Pulmonary artery endothelial cell (primary cell): ENCODE measurements around the gene CYP46A1. TPM values are rescaled to one million over a fixed set of nuclear protein-coding genes. Genes with fewer than 3 reads are reported as not detected.
"Not testable (repeated sequence)": the region's sequence is repeated elsewhere in the genome, so short reads cannot be mapped to it uniquely, and the experiment has no call there.

ENCODE experiments used
- DNase-seq: peaks from one replicate; pipeline ENCODE4 v3.0.0-alpha.2; 2011; ENCODE audit warnings: low read depth, low spot score
- total RNA-seq: library from RNA; depleted of rRNA; stranded (reverse); fragments of >200 nt; gene quantifications from 2 replicates; pipeline ENCODE4 v1.2.3, GENCODE V29; 2014

CYP46A1 gene
- under 0.01 and 0.07 TPM in 2 replicates for total RNA-seq

GRCh38 chr14:99683619-99684409, at the start of gene CYP46A1:
CYP46A1 (plus strand) TSS chr14:99684298; CDS start chr14:99684418, 120 bp downstream.
- DNase-seq: peak; percentile 98

- no peak for DNase-seq
Observed at GRCh38 chr14:99634443-99634842, 49.7 kb upstream of the CYP46A1 start.

- no peak for DNase-seq
Observed at GRCh38 chr14:99635116-99635515, 49.0 kb upstream of the CYP46A1 start.

GRCh38 chr14:99636487-99636886, 47.6 kb upstream of the CYP46A1 start:
- no peak for DNase-seq

- no peak for DNase-seq
Observed at GRCh38 chr14:99637624-99638023, 46.5 kb upstream of the CYP46A1 start.

GRCh38 chr14:99642771-99643170, 41.3 kb upstream of the CYP46A1 start:
- not testable (repeated sequence) for DNase-seq

- DNase-seq: no peak
Observed at GRCh38 chr14:99643343-99643742, 40.8 kb upstream of the CYP46A1 start.

GRCh38 chr14:99644035-99644587, 40.0 kb upstream of the CYP46A1 start:
- DNase-seq: no peak

GRCh38 chr14:99644723-99645544, 39.2 kb upstream of the CYP46A1 start, which contains the start of gene HHIPL1:
HHIPL1 (plus strand) TSS chr14:99645129; CDS start chr14:99645208, 79 bp downstream.
- DNase-seq: no peak

GRCh38 chr14:99645545-99646505, 38.3 kb upstream of the CYP46A1 start:
- no peak for DNase-seq

GRCh38 chr14:99647411-99647810, 36.7 kb upstream of the CYP46A1 start:
- DNase-seq: no peak

GRCh38 chr14:99648027-99648784, 35.9 kb upstream of the CYP46A1 start:
- no peak for DNase-seq

- DNase-seq: no peak
Observed at GRCh38 chr14:99649219-99649618, 34.9 kb upstream of the CYP46A1 start.

GRCh38 chr14:99649643-99650042, 34.5 kb upstream of the CYP46A1 start:
- DNase-seq: no peak

- no peak for DNase-seq
Observed at GRCh38 chr14:99650189-99650588, 33.9 kb upstream of the CYP46A1 start.

GRCh38 chr14:99651953-99652746, 31.9 kb upstream of the CYP46A1 start:
- DNase-seq: no peak

GRCh38 chr14:99654235-99654985, 29.7 kb upstream of the CYP46A1 start:
- no peak for DNase-seq

- DNase-seq: no peak
Observed at GRCh38 chr14:99655521-99655920, 28.6 kb upstream of the CYP46A1 start.

- DNase-seq: no peak
Observed at GRCh38 chr14:99656171-99656570, 27.9 kb upstream of the CYP46A1 start.
